Endothelial cell of umbilical vein (primary cell): ENCODE results near the gene CHRM1. TPM values are rescaled to one million over a fixed set of nuclear protein-coding genes. Genes with fewer than 3 reads are reported as not detected.

Experiments
- BruUV-seq: library from RNA; stranded (reverse); fragments of 400-500 nt; replicated peaks from 2 replicates; lab custom pipeline; 2021; lab: Mats Ljungman, UMichigan
- CTCF ChIA-PET: fragments of 300-600, 350-600 bp; sonication (Branson Sonifier 250); formaldehyde crosslinking; loops from one replicate; lab custom pipeline; 2021; ENCODE audit warnings: antibody characterized with exemption, inconsistent platforms; lab: Charles Lee
- POLR2A ChIA-PET: fragments of 300-600, 350-600 bp; sonication (Branson Sonifier 250); formaldehyde crosslinking; loops from one replicate; lab custom pipeline; 2021; ENCODE audit warnings: antibody characterized with exemption, inconsistent platforms; lab: Charles Lee
- DNase-seq: peaks from one replicate; pipeline ENCODE4 v3.0.0-alpha.2; 2011; ENCODE audit warnings: low read depth, low spot score
- FAIRE-seq: peaks from 2 replicates; lab custom pipeline; 2011; peaks lifted over from hg19 to GRCh38; lab: Jason Lieb, UNC
- H2AFZ ChIP-seq: 2 replicates; pipeline ENCODE4 v1.6.0; 2012; ENCODE audit warnings: low read depth, low read length, control low read depth, inconsistent platforms
- H3K27ac ChIP-seq: 2 replicates; pipeline ENCODE4 v1.5.1; 2011; ENCODE audit warnings: low read depth, mild to moderate bottlenecking, control low read depth, low read length, moderate library complexity; ENCODE audit not compliant: insufficient read depth
- H3K27me3 ChIP-seq, 2 experiments: 2 replicates each; pipeline versions ENCODE4 v1.6.0 to v1.6.1; 2011; ENCODE audit warnings: low read length in 2 of 2, mixed read lengths in 1 of 2; ENCODE audit not compliant: control insufficient read depth in 2 of 2, insufficient read depth in 2 of 2
- H3K36me3 ChIP-seq, 2 experiments: 2 replicates in 1 of 2; 3 replicates in 1 of 2; pipeline ENCODE4 v1.5.1; 2011; ENCODE audit warnings: low read length in 2 of 2, mild to moderate bottlenecking in 1 of 2, moderate library complexity in 1 of 2; ENCODE audit not compliant: control insufficient read depth in 2 of 2, insufficient read depth in 2 of 2; ENCODE audit errors: extremely low read depth in 1 of 2
- H3K4me1 ChIP-seq: 3 replicates; pipeline ENCODE4 v1.5.1; 2011; ENCODE audit warnings: mild to moderate bottlenecking, low read length; ENCODE audit not compliant: control insufficient read depth, insufficient read depth; ENCODE audit errors: extremely low read depth
- H3K4me2 ChIP-seq: 2 replicates; pipeline ENCODE4 v1.6.1; 2011; ENCODE audit warnings: low read length, control low read depth, mixed read lengths; ENCODE audit not compliant: insufficient read depth
- H3K4me3 ChIP-seq, 3 experiments: fragments of 200-600 bp in 1 of 3; sonication (generic), shearing (Covaris generic) in 1 of 3; replicated peaks in 1 of 3; 2 replicates each; pipeline ENCODE4 v1.5.1; 2011 to 2016; ENCODE audit warnings: control low read depth in 3 of 3, low read length in 3 of 3, mild to moderate bottlenecking in 2 of 3, inconsistent platforms in 1 of 3, low read depth in 1 of 3, moderate library complexity in 1 of 3; ENCODE audit not compliant: insufficient read depth in 1 of 3
- H3K79me2 ChIP-seq: 2 replicates; pipeline ENCODE4 v1.6.0; 2012; ENCODE audit warnings: low read length, inconsistent platforms; ENCODE audit not compliant: control insufficient read depth, insufficient read depth
- H3K9ac ChIP-seq: replicated peaks from 2 replicates; pipeline ENCODE3; 2011; ENCODE audit warnings: low read length, control low read depth; ENCODE audit not compliant: insufficient read depth; ENCODE audit errors: extremely low read depth
- H3K9me1 ChIP-seq: replicated peaks from 3 replicates; pipeline ENCODE4 v1.6.0; 2011; ENCODE audit warnings: mild to moderate bottlenecking, low read length; ENCODE audit not compliant: control insufficient read depth, insufficient read depth; ENCODE audit errors: extremely low read depth
- H3K9me3 ChIP-seq: replicated peaks from 2 replicates; pipeline ENCODE4 v1.5.1; 2012; ENCODE audit warnings: low read length, inconsistent platforms; ENCODE audit not compliant: control insufficient read depth, insufficient read depth
- H4K20me1 ChIP-seq: replicated peaks from 2 replicates; pipeline ENCODE3; 2011; ENCODE audit warnings: mild to moderate bottlenecking, low read length; ENCODE audit not compliant: control insufficient read depth, insufficient read depth; ENCODE audit errors: extremely low read depth
- CTCF ChIP-seq, 2 donors: IDR thresholded peaks; 1 replicate in 1 of 2; 2 replicates in 1 of 2; pipeline ENCODE4 v1.5.1; 2011; ENCODE audit warnings: low read length in 2 of 2, mild to moderate bottlenecking in 2 of 2, moderate library complexity in 2 of 2, control low read depth in 1 of 2, inconsistent platforms in 1 of 2, low read depth in 1 of 2; ENCODE audit not compliant: insufficient read depth in 1 of 2; ENCODE audit errors: extremely low read depth in 1 of 2
- EZH2 ChIP-seq: IDR thresholded peaks from 2 replicates; pipeline ENCODE4 v1.6.1; 2012; ENCODE audit warnings: borderline replicate concordance, low read depth, mild to moderate bottlenecking, moderate library complexity, low read length, inconsistent platforms; ENCODE audit not compliant: severe bottlenecking
- FOS ChIP-seq: IDR thresholded peaks from 2 replicates; pipeline ENCODE4 v1.6.1; 2011; ENCODE audit warnings: mild to moderate bottlenecking, low read length, moderate library complexity, borderline replicate concordance; ENCODE audit not compliant: insufficient read depth
- GATA2 ChIP-seq: IDR thresholded peaks from 2 replicates; pipeline ENCODE4 v1.7.0; 2011; ENCODE audit warnings: low read depth, mild to moderate bottlenecking, moderate library complexity, mixed read lengths, low read length; ENCODE audit not compliant: insufficient read length, insufficient read depth
- JUN ChIP-seq: IDR thresholded peaks from 2 replicates; pipeline ENCODE4 v1.6.1; 2011; ENCODE audit warnings: borderline replicate concordance, low read depth; ENCODE audit not compliant: insufficient read length, insufficient read depth
- MAX ChIP-seq: IDR thresholded peaks from 2 replicates; pipeline ENCODE4 v1.6.1; 2011; ENCODE audit not compliant: insufficient read depth, insufficient read length
- MYC ChIP-seq: IDR thresholded peaks from one replicate; pipeline ENCODE4 v1.6.1; 2011; ENCODE audit warnings: mild to moderate bottlenecking, low read depth, low read length
- POLR2A ChIP-seq: IDR thresholded peaks from 2 replicates; pipeline ENCODE4 v1.6.1; 2012; ENCODE audit warnings: low read depth, mild to moderate bottlenecking, control low read depth, low read length
- POLR2AphosphoS5 ChIP-seq: IDR thresholded peaks from 2 replicates; pipeline ENCODE4 v1.6.1; 2012; ENCODE audit warnings: low read depth, mild to moderate bottlenecking, control low read depth, low read length, moderate library complexity; ENCODE audit not compliant: insufficient read depth
- dilution Hi-C: fragments of 300-500 bp; cut with MboI; formaldehyde crosslinking; loops from one replicate; pipeline ENCODE4 v1.15.0; 2019; ENCODE audit warnings: low sequenced_read_pairs; ENCODE audit not compliant: extremely low pct_ligation_motif_present
- intact Hi-C: fragments of 100-400 bp; cut with micrococcal nuclease; formaldehyde crosslinking; loops from one replicate; pipeline ENCODE4 v1.10.0; 2022
- polyA plus RNA-seq, 4 experiments: library from polyadenylated mRNA; depleted of rRNA in 3 of 4; stranded (reverse) in 3 of 4; unstranded in 1 of 4; fragments of >200 nt; gene quantifications; 2 replicates each; pipeline versions ENCODE4 v1.2.1 to v1.2.3, GENCODE V29; 2011 to 2012; ENCODE audit warnings: missing spikeins in 1 of 4
- total RNA-seq: library from RNA; stranded (reverse); gene quantifications from 2 replicates; pipeline ENCODE4 v1.2.3, GENCODE V29; 2021

The CHRM1 gene
- total and polyA plus RNA-seq, 2 donors (not counting 3 experiments of a cell fraction or from before 2014, with no cell fraction given) = not detected

GRCh38 chr11:62885137-62885750 lies 35.9 kb downstream of the CHRM1 start:
- Histone ChIP-seq H4K20me1 (peaks cover 5% of the 10 kb centered on the region), H2AFZ (no peak overlapping the region), H3K9ac (no peak overlapping the region), H3K27me3 (no peaks in the 10 kb centered on the region), H3K36me3 (peaks cover 41 to 44% of the 10 kb centered on the region in 2 experiments), H3K4me3 (no peak overlapping the region), H3K4me1 (peaks cover 57% of the 10 kb centered on the region), H3K4me2 (no peak overlapping the region), H3K27ac (no peak overlapping the region), H3K9me1 (no peaks in the 10 kb centered on the region), H3K79me2 (peaks cover 56% of the 10 kb centered on the region), H3K9me3 (no peaks in the 10 kb centered on the region)
- DNase-seq (no peak), FAIRE-seq (no peak)
- no TSS peak for BruUV-seq
- TF ChIP-seq FOS = no peak
- TF ChIP-seq POLR2AphosphoS5 = no peak
- TF ChIP-seq JUN = no peak
- no peak for TF ChIP-seq MYC
- no peak for TF ChIP-seq MAX
- TF ChIP-seq GATA2 = no peak
- no peak for TF ChIP-seq POLR2A
- no peak for TF ChIP-seq EZH2
- TF ChIP-seq CTCF (IDR thresholded peaks at IDR 0.05; ENCODE audit: extremely low read depth in 1 of 2, insufficient read depth in 1 of 2, low read depth in 1 of 2, low read length in 2 of 2) = no peak
- ChIA-PET CTCF (interaction anchor here (1.0 to 2.5 kb wide), 5 partner anchors 20 to 99 kb away, joined by 4 to 16 read pairs (median 5); partner anchors contain the start of gene TMEM179B), POLR2A (no interaction called here)
- dilution Hi-C loops (no loop called here), intact Hi-C loops (no loop called here)
